NCI-H1930 (cell line): Measurements from ENCODE around the gene CGA.
"Not testable (repeated sequence)": the region's sequence is repeated elsewhere in the genome, so short reads cannot be mapped to it uniquely, and the experiment has no call there.

Experiments used
- DNase-seq, 2 experiments: peaks; one replicate each; lab custom pipeline; 2025; lab: John Stamatoyannopoulos, UW

Gene CGA

GRCh38 chr6:87095087-87095509 lies at the start of gene CGA:
TSS of gene CGA (minus strand) at chr6:87095106. CDS start at chr6:87088200, 6,906 bp downstream.
- no peak for DNase-seq

DNA sequence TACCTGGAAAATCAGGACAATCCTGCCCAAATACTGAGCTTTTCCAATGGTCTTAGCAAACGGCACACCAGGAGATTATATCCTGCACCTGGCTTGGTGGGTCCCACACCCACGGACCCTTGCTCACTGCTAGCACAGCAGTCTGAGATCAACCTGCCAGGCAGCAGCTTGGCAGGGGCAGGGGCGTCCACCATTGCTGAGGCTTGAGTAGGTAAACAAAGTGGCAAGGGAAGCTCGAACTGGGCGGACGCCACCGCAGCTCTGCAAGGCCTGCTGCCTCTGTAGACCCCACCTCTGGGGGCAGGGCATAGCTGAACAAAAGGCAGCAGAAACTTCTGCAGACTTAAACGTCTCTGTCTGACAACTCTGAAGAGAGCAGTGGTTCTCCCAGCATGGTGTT lies 45.0 kb upstream of the CGA start:
- DNase-seq = not testable (repeated sequence)

DNA sequence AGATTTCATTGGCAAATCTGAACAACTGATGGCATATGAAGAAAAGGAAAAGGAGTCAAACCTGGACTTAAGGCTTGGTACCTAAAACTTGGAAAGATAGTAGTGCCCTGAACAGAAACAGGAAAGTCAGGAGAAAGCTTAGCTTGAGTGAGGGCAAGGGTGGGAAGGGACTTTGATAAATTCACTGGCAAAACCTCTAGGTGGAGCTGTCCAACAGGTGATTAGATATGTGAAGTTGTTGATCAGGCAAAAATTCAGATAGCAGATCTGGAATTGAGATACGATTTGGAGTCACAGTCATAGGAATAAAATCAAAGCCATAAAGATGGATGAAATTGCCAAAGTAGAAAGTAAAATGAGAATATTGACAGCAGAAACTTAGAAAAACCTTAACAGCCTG lies 44.3 kb upstream of the CGA start:
- peak in 1 of 2 experiments; percentile 5 for DNase-seq

GRCh38 chr6:87136963-87137362 lies 42.1 kb upstream of the CGA start:
- no peak for DNase-seq

GRCh38 chr6:87127737-87128136 lies 32.8 kb upstream of the CGA start:
- DNase-seq = no peak

- no peak for DNase-seq
Observed at GRCh38 chr6:87126501-87126900, 31.6 kb upstream of the CGA start.

- no peak for DNase-seq
Observed at GRCh38 chr6:87124074-87124473, 29.2 kb upstream of the CGA start.

DNA sequence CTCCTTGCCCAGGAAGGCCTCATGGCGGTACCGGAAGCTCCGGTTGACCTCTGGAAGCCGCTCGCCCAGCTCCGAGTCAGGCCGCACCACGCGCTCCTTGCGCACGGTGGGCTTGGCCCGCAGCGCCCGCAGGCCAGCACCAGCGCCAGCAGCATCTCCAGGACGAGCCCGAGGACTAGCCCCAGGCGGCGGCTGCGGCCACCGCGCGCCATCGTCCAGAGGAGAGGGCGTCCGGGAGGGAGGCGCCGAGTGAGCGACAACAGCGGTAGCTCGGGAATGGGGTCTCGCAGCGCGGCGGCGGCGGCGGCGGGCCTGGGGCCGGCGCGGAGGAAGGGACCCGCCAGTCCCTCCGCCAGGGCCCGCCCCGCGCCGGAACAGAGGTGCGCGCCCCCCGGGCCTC lies 27.6 kb upstream of the CGA start:
- DNase-seq = no peak

DNA sequence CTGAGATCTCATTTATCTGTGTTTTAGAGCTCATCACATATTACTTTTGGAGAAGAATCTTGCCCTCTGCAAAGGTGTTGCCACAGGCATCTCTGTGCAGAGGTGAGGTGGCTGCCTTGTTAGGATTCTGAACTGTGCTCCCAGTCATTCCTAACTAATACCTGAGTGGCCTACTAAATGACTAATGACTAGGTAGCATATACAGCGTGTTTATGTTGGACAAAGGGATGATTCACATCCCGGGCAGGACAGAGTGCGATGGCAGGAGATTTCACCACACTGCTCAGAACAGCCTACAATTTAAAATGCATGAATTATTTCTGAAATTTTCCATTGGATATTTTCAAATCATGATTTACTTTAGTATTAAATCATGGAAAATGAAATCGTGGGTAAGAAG lies 23.1 kb upstream of the CGA start:
- no peak for DNase-seq

GRCh38 chr6:87116922-87117321 lies 22.0 kb upstream of the CGA start:
- DNase-seq = no peak

- no peak for DNase-seq
Observed at GRCh38 chr6:87115402-87116135, 20.7 kb upstream of the CGA start.

DNA sequence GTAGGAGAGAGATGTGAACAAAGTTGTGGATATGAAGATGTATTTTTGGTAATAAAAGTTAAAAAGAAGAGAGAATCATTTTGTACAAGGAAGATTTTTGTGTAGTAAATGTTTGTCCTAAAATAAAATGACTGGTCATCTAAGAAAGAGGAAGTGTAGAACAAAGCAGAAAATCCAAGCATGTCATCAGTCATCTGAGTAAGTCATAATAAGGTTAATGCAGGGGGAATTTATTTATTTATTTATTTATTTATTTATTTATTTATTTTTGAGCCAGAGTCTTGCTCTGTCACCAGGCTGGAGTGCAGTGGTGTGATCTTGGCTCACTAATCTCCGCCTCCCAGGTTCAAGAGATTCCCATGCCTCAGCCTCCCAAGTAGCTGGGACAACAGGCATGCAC lies 15.7 kb upstream of the CGA start:
- no peak for DNase-seq

DNA sequence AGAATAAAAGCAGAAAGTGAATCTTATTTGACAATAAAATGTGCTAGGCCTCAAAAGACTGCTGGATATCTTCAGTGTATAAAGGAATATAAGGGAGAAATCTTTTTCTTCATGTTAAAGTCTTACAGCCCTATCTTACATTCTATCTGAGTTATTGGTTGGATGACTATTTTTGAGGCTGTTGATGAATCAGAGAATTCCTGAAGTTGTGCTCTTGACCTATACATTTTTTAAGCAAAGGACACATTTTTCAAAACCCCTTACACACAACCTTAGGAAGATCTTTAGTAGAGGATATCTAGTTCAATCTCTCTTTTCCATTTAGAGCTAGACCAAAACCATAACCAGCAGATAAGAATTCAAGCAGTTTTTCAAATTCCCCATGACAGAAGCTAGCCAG lies 10.9 kb upstream of the CGA start:
- no peak for DNase-seq

- DNase-seq = no peak
Observed at GRCh38 chr6:87104667-87105066, 9.8 kb upstream of the CGA start.

- no peak for DNase-seq
Observed at GRCh38 chr6:87103977-87104601, 9.2 kb upstream of the CGA start.

GRCh38 chr6:87102151-87102621 lies 7.3 kb upstream of the CGA start:
- peak in 1 of 2 experiments; percentile 21 for DNase-seq

DNA sequence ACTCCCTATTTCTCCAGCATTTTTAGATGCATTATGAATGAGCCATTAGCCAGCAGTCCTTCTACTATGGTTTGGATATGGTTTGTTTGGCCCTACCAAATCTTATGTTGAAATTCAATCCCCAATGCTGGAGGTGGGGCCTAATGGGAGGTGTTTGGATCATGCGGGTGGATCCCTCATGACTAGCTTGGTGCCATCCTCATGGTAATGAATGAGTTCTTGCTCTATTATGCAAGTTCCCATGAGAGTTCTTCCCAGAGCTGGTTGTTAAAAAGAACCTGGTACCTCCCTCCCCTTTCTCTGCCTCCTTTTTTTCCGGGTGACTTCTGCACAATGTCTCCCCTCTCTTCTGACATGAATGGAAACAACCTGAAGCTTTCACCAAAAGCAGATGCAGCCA lies 6.2 kb upstream of the CGA start:
- DNase-seq = no peak

GRCh38 chr6:87100216-87100615 lies 5.3 kb upstream of the CGA start:
- no peak for DNase-seq

- DNase-seq = no peak
Observed at GRCh38 chr6:87099472-87099871, 4.6 kb upstream of the CGA start.

GRCh38 chr6:87094576-87094975 lies 330 bp downstream of the CGA start:
- DNase-seq = no peak

DNA sequence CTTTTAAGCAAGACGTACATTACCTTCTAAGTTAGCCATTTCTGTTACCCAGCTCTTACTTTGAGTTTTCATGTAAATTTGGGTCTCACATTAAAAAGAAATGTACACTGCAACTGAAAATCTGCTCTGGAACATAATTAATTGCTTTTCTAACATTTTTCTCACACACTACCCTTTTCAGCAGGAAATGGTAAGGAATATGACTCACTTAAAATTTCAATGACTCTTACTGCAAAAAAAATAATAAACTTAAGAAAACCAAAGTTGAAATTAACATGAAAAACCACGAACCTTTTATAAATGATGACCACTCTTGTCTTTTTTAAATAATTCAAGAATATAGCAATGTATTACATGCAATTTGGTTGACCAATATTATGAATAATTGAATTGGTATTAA lies 1.3 kb downstream of the CGA start:
- no peak for DNase-seq

- DNase-seq = no peak
Observed at GRCh38 chr6:87093199-87093598, 1.7 kb downstream of the CGA start.

DNA sequence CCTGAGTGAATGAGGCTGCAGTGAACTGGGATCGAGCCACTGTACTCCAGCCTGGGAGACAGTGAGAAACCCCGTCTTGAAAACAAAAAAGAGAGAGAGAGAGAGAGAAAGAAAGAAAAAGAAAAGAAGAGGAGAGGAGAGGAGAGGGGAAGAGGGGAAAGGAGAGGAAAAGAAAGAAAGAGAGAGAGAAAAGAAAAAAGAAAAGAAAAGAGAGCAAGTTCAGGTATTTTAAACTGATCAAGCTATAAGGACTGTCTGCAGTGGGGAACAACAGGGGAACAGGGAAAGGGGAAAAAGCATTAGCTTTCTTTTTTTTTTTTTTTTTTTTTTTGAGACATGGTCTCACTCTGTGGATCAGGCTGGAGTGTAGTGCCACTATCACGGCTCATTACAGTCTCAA lies 2.5 kb downstream of the CGA start:
- no peak for DNase-seq

DNA sequence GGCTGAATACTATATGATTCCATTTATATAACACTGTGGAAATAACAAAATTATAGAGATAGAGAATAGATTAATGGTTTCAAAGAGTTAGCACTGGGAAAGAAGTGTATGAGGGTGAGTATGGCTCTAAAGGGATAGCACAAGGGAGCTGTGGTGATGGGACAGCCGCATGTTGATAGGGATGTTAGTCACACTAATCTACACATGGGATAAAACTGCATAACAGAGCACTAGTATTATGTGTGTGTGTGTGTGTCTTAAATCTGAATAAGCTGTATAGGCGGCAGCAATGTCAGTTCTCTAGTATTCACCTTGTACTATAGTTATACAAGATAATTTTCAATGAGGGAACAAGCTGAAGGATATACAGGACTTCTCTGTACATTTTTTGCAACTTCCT lies 5.8 kb downstream of the CGA start:
- DNase-seq = no peak
